CD14-positive monocyte (primary cell): ENCODE measurements around the gene ABCG1. TPM values are rescaled to one million over a fixed set of nuclear protein-coding genes. Genes with fewer than 3 reads are reported as not detected.

Source experiments
- DNase-seq, 3 donors: peaks; one replicate each; pipeline ENCODE4 v3.0.0-alpha.2; 2011 to 2022
- H2AFZ ChIP-seq: 2 replicates; pipeline ENCODE4 v1.6.0; 2012; ENCODE audit warnings: mild to moderate bottlenecking, low read depth, low read length, inconsistent platforms; ENCODE audit not compliant: insufficient read depth, poor library complexity, severe bottlenecking
- H3K27ac ChIP-seq, 2 donors: 1 replicate in 1 of 2; 2 replicates in 1 of 2; pipeline ENCODE4 v1.5.1; 2012 to 2013; ENCODE audit warnings: low read length in 2 of 2, control low read depth in 1 of 2, inconsistent platforms in 1 of 2, low read depth in 1 of 2, mild to moderate bottlenecking in 1 of 2
- H3K27me3 ChIP-seq, 2 donors: one replicate each; pipeline versions ENCODE4 v1.6.0 to v1.6.1; 2011 to 2013; ENCODE audit warnings: low read length in 2 of 2; ENCODE audit not compliant: control insufficient read depth in 2 of 2, insufficient read depth in 2 of 2
- H3K36me3 ChIP-seq, 2 donors: replicated peaks in 1 of 2; 1 replicate in 1 of 2; 2 replicates in 1 of 2; pipeline versions ENCODE4 v1.5.1 to v1.6.1; 2012 to 2013; ENCODE audit warnings: low read length in 2 of 2, control low read depth in 1 of 2, inconsistent platforms in 1 of 2, mild to moderate bottlenecking in 1 of 2; ENCODE audit not compliant: insufficient read depth in 2 of 2, control insufficient read depth in 1 of 2
- H3K4me1 ChIP-seq, 2 donors: 1 replicate in 1 of 2; 2 replicates in 1 of 2; pipeline versions ENCODE4 v1.5.1 to v1.6.1; 2012 to 2013; ENCODE audit warnings: low read length in 2 of 2, control low read depth in 1 of 2, inconsistent platforms in 1 of 2, mild to moderate bottlenecking in 1 of 2, moderate library complexity in 1 of 2; ENCODE audit not compliant: insufficient read depth in 2 of 2, control insufficient read depth in 1 of 2
- H3K4me2 ChIP-seq: replicated peaks from 2 replicates; pipeline ENCODE3; 2012; ENCODE audit warnings: low read length, moderate library complexity, mild to moderate bottlenecking; ENCODE audit not compliant: poor library complexity, severe bottlenecking; ENCODE audit errors: extremely low read depth
- H3K4me3 ChIP-seq, 3 experiments: fragments of 200-600 bp in 1 of 3; sonication (generic) in 1 of 3; replicated peaks in 1 of 3; 1 replicate in 2 of 3; 2 replicates in 1 of 3; pipeline ENCODE4 v1.5.1; 2011 to 2013; ENCODE audit warnings: low read length in 3 of 3, mild to moderate bottlenecking in 3 of 3, control low read depth in 2 of 3, low read depth in 2 of 3, inconsistent platforms in 1 of 3, moderate library complexity in 1 of 3
- H3K79me2 ChIP-seq: 2 replicates; pipeline ENCODE4 v1.6.0; 2012; ENCODE audit warnings: mild to moderate bottlenecking, control low read depth, inconsistent platforms, low read length, moderate library complexity; ENCODE audit not compliant: insufficient read depth
- H3K9ac ChIP-seq: 2 replicates; pipeline ENCODE4 v1.6.0; 2017; ENCODE audit warnings: low read length, mild to moderate bottlenecking; ENCODE audit not compliant: insufficient read depth, poor library complexity, severe bottlenecking
- H3K9me3 ChIP-seq, 2 donors: replicated peaks in 1 of 2; 1 replicate in 1 of 2; 2 replicates in 1 of 2; pipeline versions ENCODE4 v1.5.1 to v1.6.1; 2012 to 2013; ENCODE audit warnings: low read length in 2 of 2, control low read depth in 1 of 2; ENCODE audit not compliant: control insufficient read depth in 1 of 2, insufficient read depth in 1 of 2
- H4K20me1 ChIP-seq: 2 replicates; pipeline ENCODE4 v1.6.0; 2012; ENCODE audit warnings: mild to moderate bottlenecking, low read length, control low read depth, moderate library complexity; ENCODE audit not compliant: insufficient read depth
- H3K27ac Mint-ChIP-seq, 7 donors: one replicate each; pipeline ENCODE4 v1.8.0; 2020; ENCODE audit warnings: mild to moderate bottlenecking in 7 of 7, mixed read lengths in 7 of 7, moderate library complexity in 6 of 7, inconsistent platforms in 2 of 7
- H3K27me3 Mint-ChIP-seq, 3 donors: one replicate each; pipeline ENCODE4 v1.8.0; 2021 to 2022; ENCODE audit warnings: low read depth in 3 of 3, mild to moderate bottlenecking in 3 of 3, mixed read lengths in 3 of 3, moderate library complexity in 3 of 3, inconsistent platforms in 1 of 3
- H3K36me3 Mint-ChIP-seq, 2 donors: one replicate each; pipeline ENCODE4 v1.8.0; 2020; ENCODE audit warnings: mixed read lengths in 2 of 2, inconsistent platforms in 1 of 2, mild to moderate bottlenecking in 1 of 2
- H3K4me1 Mint-ChIP-seq: one replicate; pipeline ENCODE4 v1.8.0; 2020; ENCODE audit warnings: mild to moderate bottlenecking, mixed read lengths
- H3K4me3 Mint-ChIP-seq, 2 donors: one replicate each; pipeline ENCODE4 v1.8.0; 2020; ENCODE audit warnings: mild to moderate bottlenecking in 2 of 2, mixed read lengths in 2 of 2, moderate library complexity in 1 of 2
- H3K9me3 Mint-ChIP-seq, 7 donors: one replicate each; pipeline ENCODE4 v1.8.0; 2020 to 2022; ENCODE audit warnings: mixed read lengths in 7 of 7, mild to moderate bottlenecking in 6 of 7, moderate library complexity in 6 of 7, inconsistent platforms in 2 of 7
- CTCF ChIP-seq: fragments of 200-600 bp; IDR thresholded peaks from one replicate; pipeline ENCODE4 v1.8.0; 2022; ENCODE audit warnings: antibody characterized with exemption, mild to moderate bottlenecking
- WGBS: methylation state at CpG from one replicate; pipeline ENCODE4 v1.1.5; 2013; ENCODE audit warnings: missing lambda C conversion rate; ENCODE audit not compliant: insufficient coverage; 5-methylcytosine and 5-hydroxymethylcytosine counted together
- intact Hi-C, 2 donors: fragments of 100-400 bp; cut with micrococcal nuclease; formaldehyde crosslinking; loops; one replicate each; pipeline versions ENCODE4 v1.15.0 to v1.15.1; 2023
- polyA plus RNA-seq, 3 donors: library from polyadenylated mRNA; depleted of rRNA in 1 of 3; unstranded in 2 of 3; stranded (reverse) in 1 of 3; fragments of 300-500 nt in 2 of 3; fragments of >200 nt in 1 of 3; fragmentation: Illumina TruSeq in 2 of 3; gene quantifications; 1 replicate in 2 of 3; 2 replicates in 1 of 3; pipeline ENCODE4 v1.2.3, GENCODE V29; 2012 to 2021

The ABCG1 gene
- polyA plus RNA-seq, 3 donors: 3.0 to 5.2 (median 3.5) TPM

GRCh38 chr21:42252325-42252654 lies 33.4 kb downstream of the ABCG1 start:
- Mint-ChIP-seq H3K36me3 (peaks cover 4 to 12% of the 10 kb centered on the region in 2 donors), H3K27ac (no peak overlapping the region), H3K4me1 (peaks cover 53% of the 10 kb centered on the region), H3K9me3 (peaks cover 0 to 2% (median 0%) of the 10 kb centered on the region in 7 donors), H3K27me3 (peaks cover 2 to 14% (median 5%) of the 10 kb centered on the region in 3 donors), H3K4me3 (no peak overlapping the region)
- H3K4me3 ChIP-seq: no peak overlapping the region
- H3K4me1 ChIP-seq: peaks cover 48 to 49% of the 10 kb centered on the region in 2 donors
- no peaks in the 10 kb centered on the region for H3K79me2 ChIP-seq
- no peak overlapping the region for H3K4me2 ChIP-seq
- H3K9ac ChIP-seq: no peak overlapping the region
- peaks cover 9% of the 10 kb centered on the region for H4K20me1 ChIP-seq
- intact Hi-C loops: no loop called here
- DNase-seq: no peak
- H3K36me3 ChIP-seq: no peaks in the 10 kb centered on the region
- H3K9me3 ChIP-seq: no peaks in the 10 kb centered on the region
- WGBS: 98% methylated on average over 4 of the region's 8 CpGs
- no peak overlapping the region for H3K27ac ChIP-seq
- TF ChIP-seq CTCF: no peak
- no peaks in the 10 kb centered on the region for H3K27me3 ChIP-seq
- no peak overlapping the region for H2AFZ ChIP-seq

- Histone ChIP-seq H4K20me1 (peaks cover 9% of the 10 kb centered on the region), H3K9me3 (no peaks in the 10 kb centered on the region), H3K4me3 (no peak overlapping the region), H3K79me2 (no peaks in the 10 kb centered on the region), H3K27ac (no peak overlapping the region), H3K27me3 (no peaks in the 10 kb centered on the region), H3K9ac (no peak overlapping the region), H3K4me1 (peaks cover 42 to 43% of the 10 kb centered on the region in 2 donors), H3K36me3 (no peaks in the 10 kb centered on the region), H3K4me2 (no peak overlapping the region), H2AFZ (no peak overlapping the region)
- Mint-ChIP-seq H3K27me3 (peaks cover 3 to 14% (median 5%) of the 10 kb centered on the region in 3 donors), H3K4me3 (no peak overlapping the region), H3K36me3 (peaks cover 4 to 11% of the 10 kb centered on the region in 2 donors), H3K27ac (no peak overlapping the region), H3K4me1 (peaks cover 47% of the 10 kb centered on the region), H3K9me3 (peaks cover 0 to 2% (median 0%) of the 10 kb centered on the region in 7 donors)
- WGBS: 98% methylated on average over 5 of the region's 11 CpGs
- TF ChIP-seq CTCF: no peak
- intact Hi-C loops: no loop called here
- no peak for DNase-seq
Observed at GRCh38 chr21:42252778-42253340, 33.9 kb downstream of the ABCG1 start.
